ENCODE data around the gene LIPH.

DNA sequence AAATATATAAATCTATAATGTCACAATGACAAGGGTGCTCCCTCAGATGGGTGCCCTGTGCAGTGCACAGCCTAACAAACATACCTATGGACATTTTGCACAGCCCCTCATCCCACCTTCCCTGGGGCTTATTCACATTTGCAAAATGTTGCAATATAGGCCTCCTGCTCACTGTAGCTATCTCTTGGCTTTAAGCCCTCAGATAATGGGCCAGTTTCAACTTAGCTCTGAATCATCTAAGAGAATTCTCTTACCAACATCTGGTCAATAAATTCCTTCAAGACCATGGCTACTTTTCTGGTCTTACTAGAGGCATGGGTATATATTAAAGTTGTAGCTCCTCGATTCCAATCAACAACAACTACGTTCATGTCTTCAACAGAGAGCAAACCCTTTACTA lies 17.9 kb downstream of the LIPH start:
- TF ChIP-seq, protein P1, sequence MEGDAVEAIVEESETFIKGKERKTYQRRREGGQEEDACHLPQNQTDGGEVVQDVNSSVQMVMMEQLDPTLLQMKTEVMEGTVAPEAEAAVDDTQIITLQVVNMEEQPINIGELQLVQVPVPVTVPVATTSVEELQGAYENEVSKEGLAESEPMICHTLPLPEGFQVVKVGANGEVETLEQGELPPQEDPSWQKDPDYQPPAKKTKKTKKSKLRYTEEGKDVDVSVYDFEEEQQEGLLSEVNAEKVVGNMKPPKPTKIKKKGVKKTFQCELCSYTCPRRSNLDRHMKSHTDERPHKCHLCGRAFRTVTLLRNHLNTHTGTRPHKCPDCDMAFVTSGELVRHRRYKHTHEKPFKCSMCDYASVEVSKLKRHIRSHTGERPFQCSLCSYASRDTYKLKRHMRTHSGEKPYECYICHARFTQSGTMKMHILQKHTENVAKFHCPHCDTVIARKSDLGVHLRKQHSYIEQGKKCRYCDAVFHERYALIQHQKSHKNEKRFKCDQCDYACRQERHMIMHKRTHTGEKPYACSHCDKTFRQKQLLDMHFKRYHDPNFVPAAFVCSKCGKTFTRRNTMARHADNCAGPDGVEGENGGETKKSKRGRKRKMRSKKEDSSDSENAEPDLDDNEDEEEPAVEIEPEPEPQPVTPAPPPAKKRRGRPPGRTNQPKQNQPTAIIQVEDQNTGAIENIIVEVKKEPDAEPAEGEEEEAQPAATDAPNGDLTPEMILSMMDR (conservative IDR thresholded peaks at IDR 0.05), result no peak
- TF ChIP-seq ZFX (IDR thresholded peaks at IDR 0.05), result no peak
